Smooth muscle cell (in vitro differentiated cells): Measurements from ENCODE around the gene TMC1. TPM values are rescaled to one million over a fixed set of nuclear protein-coding genes. Genes with fewer than 3 reads are reported as not detected.

Experiments used
- DNase-seq: peaks from one replicate; lab custom pipeline; 2025; ENCODE audit not compliant: unreplicated experiment; lab: John Stamatoyannopoulos, UW
- H2AFZ ChIP-seq: fragments of 200-600 bp; sonication (generic); 2 replicates; pipeline ENCODE4 v1.6.0; 2016; ENCODE audit warnings: antibody characterized with exemption, low read depth, mild to moderate bottlenecking
- H3F3A ChIP-seq: fragments of 200-600 bp; sonication (generic); 2 replicates; pipeline ENCODE4 v1.6.0; 2017; ENCODE audit warnings: antibody characterized with exemption, low read depth
- H3K27ac ChIP-seq: fragments of 200-600 bp; sonication (generic); 2 replicates; pipeline ENCODE4 v1.5.1; 2016; ENCODE audit warnings: low read depth, mild to moderate bottlenecking
- H3K27me3 ChIP-seq: fragments of 200-600 bp; sonication (generic); 2 replicates; pipeline ENCODE4 v1.6.1; 2016; ENCODE audit warnings: low read depth, mild to moderate bottlenecking
- H3K36me3 ChIP-seq: fragments of 200-600 bp; sonication (generic); 2 replicates; pipeline ENCODE4 v1.5.1; 2016; ENCODE audit warnings: low read depth
- H3K4me1 ChIP-seq: fragments of 200-600 bp; sonication (generic); 2 replicates; pipeline ENCODE4 v1.5.1; 2016; ENCODE audit warnings: low read depth
- H3K4me2 ChIP-seq: fragments of 200-600 bp; sonication (generic); 2 replicates; pipeline ENCODE4 v1.6.0; 2016; ENCODE audit warnings: mild to moderate bottlenecking
- H3K4me3 ChIP-seq: fragments of 200-600 bp; sonication (generic); 2 replicates; pipeline ENCODE4 v1.5.1; 2016; ENCODE audit warnings: mild to moderate bottlenecking
- H3K79me2 ChIP-seq: fragments of 200-600 bp; sonication (generic); 2 replicates; pipeline ENCODE4 v1.6.0; 2016; ENCODE audit warnings: low read depth, mild to moderate bottlenecking
- H3K9ac ChIP-seq: fragments of 200-600 bp; sonication (generic); 2 replicates; pipeline ENCODE4 v1.6.0; 2016; ENCODE audit warnings: low read depth
- H3K9me3 ChIP-seq: fragments of 200-600 bp; sonication (generic); replicated peaks from 2 replicates; pipeline ENCODE4 v1.5.1; 2016; ENCODE audit warnings: low read depth
- H4K20me1 ChIP-seq: fragments of 200-600 bp; sonication (generic); 2 replicates; pipeline ENCODE4 v1.6.0; 2016; ENCODE audit warnings: low read depth
- CTCF ChIP-seq: fragments of 200-600 bp; sonication (generic); IDR thresholded peaks from 2 replicates; pipeline ENCODE4 v1.5.1; 2017; ENCODE audit warnings: borderline replicate concordance, mild to moderate bottlenecking, antibody characterized with exemption; ENCODE audit not compliant: insufficient read depth, poor library complexity, severe bottlenecking
- WGBS: methylation state at CpG from one replicate; pipeline ENCODE4 v1.1.7; 2016; ENCODE audit warnings: low lambda C conversion rate; 5-methylcytosine and 5-hydroxymethylcytosine counted together
- polyA plus RNA-seq: library from polyadenylated mRNA; unstranded; fragments of >200 nt; fragmentation: Nextera tagmentation; extraction: Ambion mirVana; gene quantifications from 2 replicates; pipeline ENCODE4 v1.2.1, GENCODE V29; 2016
- total RNA-seq: library from RNA; depleted of rRNA; stranded (reverse); fragments of >200 nt; gene quantifications from 2 replicates; pipeline ENCODE4 v1.2.3, GENCODE V29; 2014

TMC1 gene
- total and polyA plus RNA-seq, 2 experiments from 2014 or later = not detected

- H3K36me3 ChIP-seq = no peaks in the 10 kb centered on the region
These were observed 175.1 kb downstream of the TMC1 start for GRCh38 chr9:72696511-72696910.

GRCh38 chr9:72701510-72701909 lies 180.1 kb downstream of the TMC1 start:
- H3K79me2 ChIP-seq = no peaks in the 10 kb centered on the region
- DNase-seq = no peak
- H3K36me3 ChIP-seq = no peaks in the 10 kb centered on the region
- H3K9ac ChIP-seq = no peak overlapping the region
- H3K4me2 ChIP-seq = no peak overlapping the region
- H3K27ac ChIP-seq = no peak overlapping the region
- H3K4me1 ChIP-seq = no peaks in the 10 kb centered on the region
- H4K20me1 ChIP-seq = no peaks in the 10 kb centered on the region
- no peaks in the 10 kb centered on the region for H3F3A ChIP-seq
- H3K9me3 ChIP-seq = no peaks in the 10 kb centered on the region
- H2AFZ ChIP-seq = no peak overlapping the region
- H3K27me3 ChIP-seq = no peaks in the 10 kb centered on the region
- TF ChIP-seq CTCF = no peak
- 95% methylated on average over 3 of the region's 3 CpGs for WGBS
- H3K4me3 ChIP-seq = no peak overlapping the region

More at GRCh38 chr9:72696511-72696910, 175.1 kb downstream of the TMC1 start:
- Histone ChIP-seq H3K9me3 (no peaks in the 10 kb centered on the region), H4K20me1 (no peaks in the 10 kb centered on the region), H3K4me1 (no peaks in the 10 kb centered on the region), H2AFZ (no peak overlapping the region), H3K27me3 (no peaks in the 10 kb centered on the region), H3F3A (no peaks in the 10 kb centered on the region), H3K4me2 (no peak overlapping the region), H3K27ac (no peak overlapping the region), H3K9ac (no peak overlapping the region), H3K79me2 (no peaks in the 10 kb centered on the region), H3K4me3 (no peak overlapping the region)
- TF ChIP-seq CTCF = no peak
- no peak for DNase-seq

DNA sequence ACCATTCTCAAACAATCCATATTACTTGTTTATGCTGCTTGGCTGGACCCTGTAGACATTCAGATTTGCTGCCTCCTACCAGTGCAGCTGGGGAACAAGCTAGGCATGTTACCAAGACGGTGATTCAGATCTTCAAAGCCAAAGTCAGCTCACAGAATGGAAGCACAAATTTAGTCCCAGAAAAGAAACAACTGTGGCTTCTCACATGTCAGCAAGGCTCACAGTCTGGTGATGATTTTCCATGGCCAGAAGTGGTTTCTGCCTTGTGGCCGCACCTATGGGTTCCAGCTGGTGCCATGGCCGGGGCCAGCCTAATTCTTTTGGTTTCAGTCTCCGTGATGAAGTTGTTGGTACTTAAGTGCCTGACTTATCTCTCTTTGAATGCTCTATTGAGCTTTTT lies 182.2 kb downstream of the TMC1 start:
- Histone ChIP-seq H3K9ac (no peak overlapping the region), H3K4me2 (no peak overlapping the region), H3K79me2 (no peaks in the 10 kb centered on the region), H4K20me1 (no peaks in the 10 kb centered on the region), H3K9me3 (no peaks in the 10 kb centered on the region), H3K27me3 (no peaks in the 10 kb centered on the region), H3K27ac (no peak overlapping the region), H3K4me1 (no peaks in the 10 kb centered on the region), H3K36me3 (no peaks in the 10 kb centered on the region), H3F3A (no peaks in the 10 kb centered on the region), H2AFZ (no peak overlapping the region), H3K4me3 (no peak overlapping the region)
- no peak for DNase-seq
- no peak for TF ChIP-seq CTCF
- 77% methylated on average over 4 of the region's 4 CpGs for WGBS

- H3K36me3 ChIP-seq = no peaks in the 10 kb centered on the region
- H3K9me3 ChIP-seq = no peaks in the 10 kb centered on the region
- DNase-seq = no peak
- no peaks in the 10 kb centered on the region for H3F3A ChIP-seq
- no peaks in the 10 kb centered on the region for H3K4me1 ChIP-seq
- no peak for TF ChIP-seq CTCF
- H3K9ac ChIP-seq = no peak overlapping the region
- H3K4me2 ChIP-seq = no peak overlapping the region
- no peaks in the 10 kb centered on the region for H3K79me2 ChIP-seq
- no peak overlapping the region for H3K4me3 ChIP-seq
- no peak overlapping the region for H3K27ac ChIP-seq
- WGBS = 97% methylated on average over 1 of the region's 1 CpG
- no peaks in the 10 kb centered on the region for H4K20me1 ChIP-seq
- H3K27me3 ChIP-seq = no peaks in the 10 kb centered on the region
- H2AFZ ChIP-seq = no peak overlapping the region
These were observed 183.4 kb downstream of the TMC1 start for GRCh38 chr9:72704688-72705375.
